Right renal pelvis (tissue), 4 donors: ENCODE measurements around the gene TRPM3. TPM values are rescaled to one million over a fixed set of nuclear protein-coding genes. Genes with fewer than 3 reads are reported as not detected.

Experiments used
- DNase-seq, 4 donors: peaks; one replicate each; pipeline ENCODE4 v3.0.0-alpha.2; 2013; ENCODE audit warnings: low read depth in 4 of 4, low spot score in 3 of 4, missing footprints in 1 of 4
- polyA plus RNA-seq, 4 donors: library from polyadenylated mRNA; unstranded; fragments of 120-200 nt; gene quantifications; one replicate each; pipeline ENCODE4 v1.2.1, GENCODE V29; 2013; ENCODE audit not compliant: insufficient read length in 4 of 4

TRPM3 gene
- polyA plus RNA-seq, 4 donors, result 12.9 to 16.4 (median 14.1) TPM

- no peak for DNase-seq
Measured at GRCh38 chr9:70539001-70539400, 582.4 kb downstream of the TRPM3 start.

- DNase-seq, result no peak
Measured at GRCh38 chr9:70537084-70537483, 584.3 kb downstream of the TRPM3 start.

GRCh38 chr9:70535546-70536323, 585.7 kb downstream of the TRPM3 start:
- no peak for DNase-seq

- no peak for DNase-seq
Measured at GRCh38 chr9:70534471-70534870, 587.0 kb downstream of the TRPM3 start.

- no peak for DNase-seq
Measured at GRCh38 chr9:70534061-70534460, 587.4 kb downstream of the TRPM3 start.

- no peak for DNase-seq
Measured at GRCh38 chr9:70533492-70533891, 587.9 kb downstream of the TRPM3 start.

- no peak for DNase-seq
Measured at GRCh38 chr9:70532716-70533115, 588.7 kb downstream of the TRPM3 start.

GRCh38 chr9:70531311-70531710, 590.1 kb downstream of the TRPM3 start:
- no peak for DNase-seq

- DNase-seq, result no peak
Measured at GRCh38 chr9:70530716-70531115, 590.7 kb downstream of the TRPM3 start.

GRCh38 chr9:70529833-70530232, 591.6 kb downstream of the TRPM3 start:
- no peak for DNase-seq

GRCh38 chr9:70529377-70529776, 592.0 kb downstream of the TRPM3 start:
- no peak for DNase-seq

- DNase-seq, result no peak
Measured at GRCh38 chr9:70526902-70527301, 594.5 kb downstream of the TRPM3 start.

GRCh38 chr9:70525519-70525918, 595.9 kb downstream of the TRPM3 start:
- DNase-seq, result no peak

- no peak for DNase-seq
Measured at GRCh38 chr9:70519912-70520724, 601.3 kb downstream of the TRPM3 start.

- no peak for DNase-seq
Measured at GRCh38 chr9:70517926-70518610, 603.4 kb downstream of the TRPM3 start.

- DNase-seq, result no peak
Measured at GRCh38 chr9:70514273-70514672, 607.1 kb downstream of the TRPM3 start.

GRCh38 chr9:70511858-70512257, 609.6 kb downstream of the TRPM3 start:
- DNase-seq, result no peak

GRCh38 chr9:70510157-70510770, 611.2 kb downstream of the TRPM3 start:
- no peak for DNase-seq

GRCh38 chr9:70506159-70506558, 615.3 kb downstream of the TRPM3 start:
- DNase-seq, result no peak

GRCh38 chr9:70504834-70505233, 616.6 kb downstream of the TRPM3 start:
- DNase-seq, result no peak

- DNase-seq, result no peak
Measured at GRCh38 chr9:70502690-70503089, 618.7 kb downstream of the TRPM3 start.
